H1 (cell line): ENCODE data around the gene RHOB. TPM values are rescaled to one million over a fixed set of nuclear protein-coding genes. Genes with fewer than 3 reads are reported as not detected.

Experiments used
- CTCF ChIA-PET: fragments of 300-600 bp; sonication (Branson Sonifier 250); formaldehyde crosslinking; loops from one replicate; lab custom pipeline; 2021; ENCODE audit not compliant: partially characterized antibody; lab: Charles Lee
- POLR2A ChIA-PET: fragments of 300-600 bp; sonication (Branson Sonifier 250); formaldehyde crosslinking; loops from one replicate; lab custom pipeline; 2021; ENCODE audit warnings: inconsistent platforms; ENCODE audit not compliant: partially characterized antibody; lab: Charles Lee
- DNase-seq, 2 experiments: peaks; one replicate each; pipeline versions ENCODE4 v3.0.0 to v3.0.0-alpha.2; 2010 to 2022; ENCODE audit warnings: low spot score in 2 of 2, low read depth in 1 of 2, mixed read lengths in 1 of 2
- FAIRE-seq: peaks from 2 replicates; lab custom pipeline; 2011; peaks lifted over from hg19 to GRCh38; lab: Jason Lieb, UNC
- H2AFZ ChIP-seq: 2 replicates; pipeline ENCODE4 v1.8.1; 2012; ENCODE audit warnings: low read length, inconsistent platforms
- H2AK5ac ChIP-seq: 2 replicates; pipeline ENCODE4 v1.6.1; 2013; ENCODE audit warnings: low read depth, low read length
- H2BK120ac ChIP-seq: replicated peaks from 2 replicates; pipeline ENCODE3; 2013; ENCODE audit warnings: low read depth, low read length, inconsistent platforms
- H2BK12ac ChIP-seq: 2 replicates; pipeline ENCODE4 v1.6.1; 2013; ENCODE audit warnings: low read depth, low read length
- H2BK15ac ChIP-seq: 2 replicates; pipeline ENCODE4 v1.6.1; 2013; ENCODE audit warnings: low read length
- H2BK20ac ChIP-seq: 2 replicates; pipeline ENCODE4 v1.6.1; 2013; ENCODE audit warnings: low read length
- H2BK5ac ChIP-seq: 2 replicates; pipeline ENCODE4 v1.6.1; 2013; ENCODE audit warnings: low read depth, low read length
- H3K14ac ChIP-seq: 2 replicates; pipeline ENCODE4 v1.6.1; 2013; ENCODE audit warnings: inconsistent platforms; ENCODE audit not compliant: insufficient read length
- H3K18ac ChIP-seq: 2 replicates; pipeline ENCODE4 v1.6.1; 2013; ENCODE audit warnings: low read length; ENCODE audit errors: extremely low read depth
- H3K23ac ChIP-seq: 2 replicates; pipeline ENCODE4 v1.6.1; 2013; ENCODE audit warnings: inconsistent platforms; ENCODE audit not compliant: insufficient read length
- H3K23me2 ChIP-seq: 2 replicates; pipeline ENCODE4 v1.6.1; 2013; ENCODE audit warnings: low read depth, low read length
- H3K27ac ChIP-seq: 2 replicates; pipeline ENCODE4 v1.6.1; 2011; ENCODE audit warnings: low read depth, low read length, inconsistent platforms
- H3K27me3 ChIP-seq, 4 experiments: replicated peaks in 1 of 4; 1 replicate in 1 of 4; 2 replicates in 3 of 4; pipeline versions ENCODE4 v1.6.1 to v1.8.1; 2011 to 2013; ENCODE audit warnings: low read length in 3 of 4, mild to moderate bottlenecking in 3 of 4, inconsistent platforms in 2 of 4, mixed read lengths in 2 of 4, moderate library complexity in 1 of 4; ENCODE audit not compliant: control insufficient read depth in 3 of 4, insufficient read depth in 3 of 4; ENCODE audit errors: extremely low read depth in 1 of 4
- H3K36me3 ChIP-seq, 4 experiments: 2 replicates each; pipeline versions ENCODE4 v1.6.1 to v1.8.1; 2011 to 2013; ENCODE audit warnings: mild to moderate bottlenecking in 4 of 4, low read length in 3 of 4, moderate library complexity in 2 of 4, control low read depth in 1 of 4, inconsistent platforms in 1 of 4; ENCODE audit not compliant: insufficient read depth in 4 of 4, control insufficient read depth in 2 of 4
- H3K4ac ChIP-seq: replicated peaks from 2 replicates; pipeline ENCODE3; 2013; ENCODE audit warnings: low read length, low read depth, mixed read lengths, inconsistent platforms; ENCODE audit not compliant: insufficient read length
- H3K4me1 ChIP-seq, 4 experiments: replicated peaks in 1 of 4; 1 replicate in 1 of 4; 2 replicates in 3 of 4; pipeline versions ENCODE4 v1.6.1 to v1.8.1; 2011 to 2013; ENCODE audit warnings: low read length in 3 of 4, inconsistent platforms in 2 of 4, mixed read lengths in 1 of 4; ENCODE audit not compliant: insufficient read depth in 4 of 4, control insufficient read depth in 3 of 4
- H3K4me2 ChIP-seq, 2 experiments: 2 replicates each; pipeline versions ENCODE4 v1.6.1 to v1.8.1; 2011 to 2013; ENCODE audit warnings: low read depth in 2 of 2, low read length in 2 of 2, control low read depth in 1 of 2, inconsistent platforms in 1 of 2, mild to moderate bottlenecking in 1 of 2; ENCODE audit not compliant: insufficient read depth in 1 of 2
- H3K4me3 ChIP-seq, 4 experiments: fragments of 200-600, 300-600 bp in 1 of 4; sonication (generic), shearing (Covaris generic), sonication (Bioruptor Twin) in 1 of 4; 2 replicates each; pipeline versions ENCODE4 v1.5.1 to v1.8.1; 2011 to 2016; ENCODE audit warnings: low read length in 4 of 4, low read depth in 3 of 4, control low read depth in 2 of 4, inconsistent platforms in 2 of 4, mild to moderate bottlenecking in 2 of 4, mixed read lengths in 1 of 4, moderate library complexity in 1 of 4; ENCODE audit not compliant: insufficient read depth in 2 of 4; ENCODE audit errors: extremely low read depth in 1 of 4
- H3K56ac ChIP-seq: replicated peaks from 2 replicates; pipeline ENCODE3; 2013; ENCODE audit warnings: low read depth, mild to moderate bottlenecking, mixed read lengths, low read length, inconsistent platforms; ENCODE audit not compliant: insufficient read length
- H3K79me1 ChIP-seq: 2 replicates; pipeline ENCODE4 v1.6.1; 2013; ENCODE audit warnings: low read depth, low read length, control low read depth
- H3K79me2 ChIP-seq, 2 experiments: 2 replicates each; pipeline versions ENCODE4 v1.6.1 to v1.8.1; 2012 to 2013; ENCODE audit warnings: low read length in 2 of 2, mild to moderate bottlenecking in 2 of 2, inconsistent platforms in 1 of 2; ENCODE audit not compliant: insufficient read depth in 2 of 2, control insufficient read depth in 1 of 2
- H3K9ac ChIP-seq, 4 experiments: replicated peaks in 1 of 4; 1 replicate in 1 of 4; 2 replicates in 3 of 4; pipeline versions ENCODE4 v1.6.1 to v1.8.1; 2011 to 2013; ENCODE audit warnings: low read depth in 3 of 4, low read length in 3 of 4, control low read depth in 2 of 4, mild to moderate bottlenecking in 2 of 4, moderate library complexity in 2 of 4, inconsistent platforms in 1 of 4; ENCODE audit errors: extremely low read depth in 1 of 4
- H3K9me3 ChIP-seq, 2 experiments: 2 replicates each; pipeline versions ENCODE4 v1.6.1 to v1.8.1; 2012 to 2013; ENCODE audit warnings: mild to moderate bottlenecking in 2 of 2, moderate library complexity in 2 of 2, control low read depth in 1 of 2, inconsistent platforms in 1 of 2, low read depth in 1 of 2, low read length in 1 of 2, mixed read lengths in 1 of 2; ENCODE audit not compliant: insufficient read depth in 2 of 2
- H4K20me1 ChIP-seq, 2 experiments: replicated peaks in 1 of 2; 2 replicates each; pipeline versions ENCODE3 to v1.8.1; 2011 to 2013; ENCODE audit warnings: inconsistent platforms in 2 of 2, low read length in 2 of 2, mild to moderate bottlenecking in 1 of 2; ENCODE audit not compliant: insufficient read depth in 2 of 2, control insufficient read depth in 1 of 2
- H4K5ac ChIP-seq: 2 replicates; pipeline ENCODE4 v1.6.1; 2013; ENCODE audit warnings: low read length, low read depth, mixed read lengths, inconsistent platforms; ENCODE audit not compliant: insufficient read length
- H4K8ac ChIP-seq: 2 replicates; pipeline ENCODE4 v1.8.0; 2013; ENCODE audit warnings: mild to moderate bottlenecking, moderate library complexity, low read length, inconsistent platforms; ENCODE audit not compliant: insufficient read depth; ENCODE audit errors: extremely low read depth
- H4K91ac ChIP-seq: replicated peaks from 2 replicates; pipeline ENCODE3; 2013; ENCODE audit warnings: low read length, mixed read lengths, inconsistent platforms; ENCODE audit not compliant: insufficient read length
- CHD2 ChIP-seq: IDR thresholded peaks from 2 replicates; pipeline ENCODE4 v1.6.1; 2012; ENCODE audit warnings: low read length, improper control_type of control experiment
- CTBP2 ChIP-seq: IDR thresholded peaks from 2 replicates; pipeline ENCODE4 v1.7.0; 2011; ENCODE audit warnings: borderline replicate concordance, mild to moderate bottlenecking, moderate library complexity, mixed read lengths, low read length; ENCODE audit not compliant: insufficient read depth, insufficient read length
- HDAC2 ChIP-seq, 2 experiments: fragments of 300-600 bp in 1 of 2; sonication (generic) in 1 of 2; IDR thresholded peaks; 2 replicates each; pipeline ENCODE4 v1.6.1; 2011 to 2012; ENCODE audit warnings: low read depth in 2 of 2, low read length in 2 of 2, mild to moderate bottlenecking in 2 of 2, moderate library complexity in 2 of 2, borderline replicate concordance in 1 of 2, inconsistent platforms in 1 of 2
- JUND ChIP-seq: IDR thresholded peaks from 2 replicates; pipeline ENCODE4 v1.6.1; 2011; ENCODE audit warnings: mild to moderate bottlenecking, improper control_type of control experiment, low read length
- KDM4A ChIP-seq: IDR thresholded peaks from one replicate; pipeline ENCODE4 v1.7.1; 2012; ENCODE audit warnings: low read depth, mild to moderate bottlenecking, moderate library complexity, low read length, inconsistent platforms; ENCODE audit not compliant: severe bottlenecking
- NRF1 ChIP-seq: IDR thresholded peaks from 2 replicates; pipeline ENCODE4 v1.6.1; 2011; ENCODE audit warnings: mild to moderate bottlenecking, low read depth, low read length, improper control_type of control experiment
- PHF8 ChIP-seq: fragments of 200-600 bp; sonication (generic); conservative IDR thresholded peaks from 2 replicates; pipeline ENCODE4 v1.7.1; 2012; ENCODE audit warnings: low read depth, mild to moderate bottlenecking, inconsistent platforms, low read length, moderate library complexity
- RXRA ChIP-seq: IDR thresholded peaks from 2 replicates; pipeline ENCODE4 v1.6.1; 2011; ENCODE audit warnings: low read depth, mild to moderate bottlenecking, low read length, moderate library complexity; ENCODE audit not compliant: insufficient read depth
- TAF7 ChIP-seq: optimal IDR thresholded peaks from 2 replicates; pipeline ENCODE3; 2011; ENCODE audit warnings: low read depth, mild to moderate bottlenecking, inconsistent platforms, low read length, moderate library complexity, borderline replicate concordance
- YY1 ChIP-seq: IDR thresholded peaks from 2 replicates; pipeline ENCODE4 v1.6.1; 2011; ENCODE audit warnings: low read depth, mild to moderate bottlenecking, low read length
- WGBS, 2 experiments: shearing (Covaris generic) in 1 of 2; methylation state at CpG; one replicate each; pipeline versions ENCODE4 v1.1.6 to v1.1.7; 2013 to 2015; ENCODE audit warnings: low lambda C conversion rate in 2 of 2, mixed read lengths in 2 of 2, inconsistent platforms in 1 of 2, low coverage in 1 of 2, missing lambda C conversion rate in 1 of 2; ENCODE audit not compliant: insufficient replicate concordance in 2 of 2, insufficient coverage in 1 of 2, insufficient read length in 1 of 2; ENCODE audit errors: extremely low coverage in 1 of 2, missing lambda C conversion rate in 1 of 2; 5-methylcytosine and 5-hydroxymethylcytosine counted together
- polyA plus RNA-seq, 7 experiments: library from polyadenylated mRNA; depleted of rRNA in 3 of 7; stranded (reverse) in 5 of 7; unstranded in 2 of 7; fragments of >200 nt in 5 of 7; fragments of 200-250 nt in 2 of 7; gene quantifications; 1 replicate in 5 of 7; 2 replicates in 1 of 7; 4 replicates in 1 of 7; pipeline versions ENCODE4 v1.2.1 to v1.2.3, GENCODE V29; 2011 to 2013; ENCODE audit warnings: missing spikeins in 2 of 7, mixed read lengths in 2 of 7
- total RNA-seq: library from RNA; stranded (reverse); fragmentation: NEBNext Ultra II Directional; extraction: Animal tissue kit (Norgen Biotek cat#: 25700); gene quantifications from 2 replicates; pipeline ENCODE4 v1.2.1, GENCODE V29; 2021
- TF ChIP-seq, protein P1 (sequence below): IDR thresholded peaks from 2 replicates; pipeline ENCODE4 v1.6.1; 2012; ENCODE audit warnings: inconsistent platforms

RHOB gene
- total and polyA plus RNA-seq, 2 of the 8 experiments (the other 6 are each of a cell fraction or from before 2014, with no cell fraction given) = 9.3 to 9.5 TPM

DNA sequence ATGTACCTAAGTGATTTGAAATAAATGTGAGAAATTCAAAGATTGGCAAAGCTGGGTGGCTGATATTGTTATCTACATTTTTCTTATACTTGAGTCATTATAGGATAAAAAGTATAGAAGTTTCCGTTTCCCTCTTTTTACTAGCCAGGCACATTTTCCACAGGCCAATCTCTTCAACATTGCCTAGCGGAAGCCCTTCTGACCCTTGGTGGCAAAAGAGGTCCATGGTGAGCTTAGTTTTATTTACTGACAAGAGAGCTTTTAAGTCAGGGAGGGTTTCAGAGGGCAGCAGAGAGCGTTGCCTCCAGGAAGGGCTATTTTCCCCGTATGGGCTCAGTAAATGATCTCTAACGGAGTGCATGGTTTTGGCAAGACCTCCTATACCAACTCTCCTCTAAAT, 15.1 kb upstream of the RHOB start:
- no peak overlapping the region for H2BK20ac ChIP-seq
- no peak overlapping the region for H2BK5ac ChIP-seq
- no peak overlapping the region for H3K9ac ChIP-seq
- no peak overlapping the region for H2BK120ac ChIP-seq
- H3K4ac ChIP-seq = no peak overlapping the region
- H3K79me1 ChIP-seq = no peaks in the 10 kb centered on the region
- no peak overlapping the region for H3K4me3 ChIP-seq
- H2BK15ac ChIP-seq = no peak overlapping the region
- WGBS, 2 experiments = 83% methylated on average over 5 of the region's 5 CpGs; no CpG with 5 or more reads in 1 of the 2 experiments
- ChIA-PET POLR2A (interaction anchor here (0.6 to 1.4 kb wide), 3 partner anchors 15 to 229 kb away, joined by 3 read pairs; partner anchors contain the start of gene RHOB), CTCF (interaction anchor here (0.7 to 25.0 kb wide), 9 partner anchors 8 to 211 kb away, joined by 3 to 404 read pairs (median 6); no protein-coding TSS in a partner anchor)
- H2BK12ac ChIP-seq = no peak overlapping the region
- no peak overlapping the region for H3K27ac ChIP-seq
- H3K14ac ChIP-seq = no peak overlapping the region
- H3K4me2 ChIP-seq = no peak overlapping the region
- no peak overlapping the region for H2AFZ ChIP-seq
- no peaks in the 10 kb centered on the region for H3K4me1 ChIP-seq
- H3K27me3 ChIP-seq = no peaks in the 10 kb centered on the region
- no peak overlapping the region for H3K56ac ChIP-seq
- no peak overlapping the region for H3K18ac ChIP-seq
- H4K8ac ChIP-seq = no peak overlapping the region
- no peaks in the 10 kb centered on the region for H3K9me3 ChIP-seq
- DNase-seq = no peak
- no peaks in the 10 kb centered on the region for H3K79me2 ChIP-seq
- H3K23ac ChIP-seq = no peak overlapping the region
- H3K36me3 ChIP-seq = no peaks in the 10 kb centered on the region
- FAIRE-seq = no peak
- H4K5ac ChIP-seq = no peak overlapping the region
- no peaks in the 10 kb centered on the region for H4K20me1 ChIP-seq
- no peak overlapping the region for H4K91ac ChIP-seq
- no peaks in the 10 kb centered on the region; the same call in 1 of the 2 replicates for H3K23me2 ChIP-seq
- no peak overlapping the region for H2AK5ac ChIP-seq
- no peak for TF ChIP-seq TAF7
- no peak for TF ChIP-seq HDAC2 (IDR thresholded peaks at IDR 0.05; ENCODE audit: borderline replicate concordance in 1 of 2, low read depth in 2 of 2, low read length in 2 of 2)
- TF ChIP-seq NRF1 = no peak
- no peak for TF ChIP-seq KDM4A
- TF ChIP-seq PHF8 = no peak
- no peak for TF ChIP-seq CTBP2
- TF ChIP-seq, protein P1, sequence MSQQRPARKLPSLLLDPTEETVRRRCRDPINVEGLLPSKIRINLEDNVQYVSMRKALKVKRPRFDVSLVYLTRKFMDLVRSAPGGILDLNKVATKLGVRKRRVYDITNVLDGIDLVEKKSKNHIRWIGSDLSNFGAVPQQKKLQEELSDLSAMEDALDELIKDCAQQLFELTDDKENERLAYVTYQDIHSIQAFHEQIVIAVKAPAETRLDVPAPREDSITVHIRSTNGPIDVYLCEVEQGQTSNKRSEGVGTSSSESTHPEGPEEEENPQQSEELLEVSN = no peak
- no peak for TF ChIP-seq JUND
- no peak for TF ChIP-seq CHD2
- TF ChIP-seq RXRA = no peak
- TF ChIP-seq YY1 = no peak
